Activated CD4-positive, alpha-beta memory T cell treated with anti-CD3 and anti-CD28 coated beads, Interleukin-2, amount 10 ng/mL, durations not matched to agents 7 days and 5 days (primary cell): ENCODE data around the gene DIAPH1. TPM values are rescaled to one million over a fixed set of nuclear protein-coding genes. Genes with fewer than 3 reads are reported as not detected.

Source experiments
- CTCF ChIA-PET: fragments of 350-600 bp; sonication (Branson Sonifier 250); formaldehyde crosslinking; loops from one replicate; lab custom pipeline; 2021; ENCODE audit warnings: antibody characterized with exemption, inconsistent platforms; lab: Charles Lee
- POLR2A ChIA-PET: fragments of 350-600 bp; sonication (Branson Sonifier 250); formaldehyde crosslinking; loops from one replicate; lab custom pipeline; 2021; ENCODE audit warnings: antibody characterized with exemption; lab: Charles Lee
- DNase-seq: peaks from one replicate; pipeline ENCODE4 v3.0.0-alpha.2; 2020
- H3K27ac Mint-ChIP-seq: one replicate; pipeline ENCODE4 v1.8.0; 2021; ENCODE audit warnings: mild to moderate bottlenecking, mixed read lengths
- H3K27me3 Mint-ChIP-seq: one replicate; pipeline ENCODE4 v1.8.0; 2021; ENCODE audit warnings: mixed read lengths
- H3K36me3 Mint-ChIP-seq: one replicate; pipeline ENCODE4 v1.8.0; 2021; ENCODE audit warnings: low read depth, mixed read lengths
- H3K4me1 Mint-ChIP-seq: one replicate; pipeline ENCODE4 v1.8.0; 2021; ENCODE audit warnings: mixed read lengths
- H3K4me3 Mint-ChIP-seq: one replicate; pipeline ENCODE4 v1.8.0; 2021; ENCODE audit warnings: mild to moderate bottlenecking, mixed read lengths
- H3K9me3 Mint-ChIP-seq: one replicate; pipeline ENCODE4 v1.8.0; 2021; ENCODE audit warnings: mixed read lengths
- total RNA-seq, 2 experiments: library from RNA; stranded (reverse); gene quantifications; one replicate each; pipeline ENCODE4 v1.2.3, GENCODE V29; 2021

Gene DIAPH1
- total RNA-seq, 2 experiments from 2014 or later, result 317 to 323 TPM

GRCh38 chr5:141508798-141509611 is 109.8 kb downstream of the DIAPH1 start:
- POLR2A ChIA-PET, result interaction anchor here (0.7 to 1.4 kb wide), 4 partner anchors 13 to 189 kb away, joined by 3 to 6 read pairs (median 4); partner anchors contain the start of gene TAF7
- Mint-ChIP-seq H3K9me3 (no peaks in the 10 kb centered on the region), H3K36me3 (peaks cover 10% of the 10 kb centered on the region), H3K27ac (no peak overlapping the region), H3K4me1 (peaks cover 17% of the 10 kb centered on the region), H3K27me3 (no peaks in the 10 kb centered on the region), H3K4me3 (no peak overlapping the region)
- no peak for DNase-seq
- CTCF ChIA-PET, result interaction anchor here (0.5 to 4.9 kb wide), 2 partner anchors 15 to 39 kb away, joined by 4 to 57 read pairs; no protein-coding TSS in a partner anchor

GRCh38 chr5:141508440-141508797 is 110.4 kb downstream of the DIAPH1 start:
- POLR2A ChIA-PET, result interaction anchor here (0.7 to 1.3 kb wide), 2 partner anchors 13 to 15 kb away, joined by 3 to 6 read pairs; no protein-coding TSS in a partner anchor
- Mint-ChIP-seq H3K27ac (no peak overlapping the region), H3K36me3 (peaks cover 5% of the 10 kb centered on the region), H3K4me1 (peaks cover 11% of the 10 kb centered on the region), H3K27me3 (no peaks in the 10 kb centered on the region), H3K4me3 (no peak overlapping the region), H3K9me3 (no peaks in the 10 kb centered on the region)
- DNase-seq, result no peak
- CTCF ChIA-PET, result interaction anchor here (0.5 to 1.0 kb wide), 2 partner anchors 14 to 39 kb away, joined by 3 to 4 read pairs; no protein-coding TSS in a partner anchor

- no peak for DNase-seq
- no peaks in the 10 kb centered on the region for H3K9me3 Mint-ChIP-seq
- ChIA-PET CTCF (interaction anchor here (0.9 to 1.4 kb wide), 4 partner anchors 15 to 95 kb away, joined by 3 to 6 read pairs (median 4); partner anchors contain the start of genes PCDHGA10 and PCDHGA12), POLR2A (interaction anchor here (1.1 kb wide), 1 partner anchor 14 kb away, joined by 4 read pairs; no protein-coding TSS in a partner anchor)
- H3K4me3 Mint-ChIP-seq, result no peak overlapping the region
- H3K27ac Mint-ChIP-seq, result no peak overlapping the region
- H3K27me3 Mint-ChIP-seq, result no peaks in the 10 kb centered on the region
- H3K36me3 Mint-ChIP-seq, result no peaks in the 10 kb centered on the region
- peaks cover 4% of the 10 kb centered on the region for H3K4me1 Mint-ChIP-seq
Observed at GRCh38 chr5:141507387-141508091, 111.3 kb downstream of the DIAPH1 start.

- H3K4me3 Mint-ChIP-seq, result no peak overlapping the region
- no peaks in the 10 kb centered on the region for H3K36me3 Mint-ChIP-seq
- no peaks in the 10 kb centered on the region for H3K27me3 Mint-ChIP-seq
- CTCF ChIA-PET, result interaction anchor here (0.9 to 1.4 kb wide), 3 partner anchors 29 to 94 kb away, joined by 3 to 6 read pairs (median 4); partner anchors contain the start of genes PCDHGA10 and PCDHGA12
- peaks cover 1% of the 10 kb centered on the region for H3K4me1 Mint-ChIP-seq
- POLR2A ChIA-PET, result interaction anchor here (1.1 kb wide), 1 partner anchor 13 kb away, joined by 4 read pairs; no protein-coding TSS in a partner anchor
- H3K9me3 Mint-ChIP-seq, result no peaks in the 10 kb centered on the region
- H3K27ac Mint-ChIP-seq, result no peak overlapping the region
- no peak for DNase-seq
Observed at GRCh38 chr5:141506381-141507155, 112.2 kb downstream of the DIAPH1 start.

- Mint-ChIP-seq H3K4me1 (no peaks in the 10 kb centered on the region), H3K27ac (no peak overlapping the region), H3K4me3 (no peak overlapping the region), H3K9me3 (no peaks in the 10 kb centered on the region), H3K36me3 (no peaks in the 10 kb centered on the region), H3K27me3 (no peaks in the 10 kb centered on the region)
- CTCF ChIA-PET, result no interaction called here
- no peak for DNase-seq
- POLR2A ChIA-PET, result interaction anchor here (0.6 kb wide), 1 partner anchor 62 kb away, joined by 3 read pairs; no protein-coding TSS in a partner anchor
Observed at GRCh38 chr5:141504216-141504615, 114.6 kb downstream of the DIAPH1 start.

GRCh38 chr5:141503681-141504080 is 115.1 kb downstream of the DIAPH1 start:
- no peaks in the 10 kb centered on the region for H3K27me3 Mint-ChIP-seq
- CTCF ChIA-PET, result interaction anchor here (0.6 to 0.9 kb wide), 2 partner anchors 8 to 192 kb away, joined by 3 read pairs; no protein-coding TSS in a partner anchor
- H3K4me3 Mint-ChIP-seq, result no peak overlapping the region
- no peaks in the 10 kb centered on the region for H3K4me1 Mint-ChIP-seq
- DNase-seq, result no peak
- H3K27ac Mint-ChIP-seq, result no peak overlapping the region
- no peaks in the 10 kb centered on the region for H3K36me3 Mint-ChIP-seq
- no peaks in the 10 kb centered on the region for H3K9me3 Mint-ChIP-seq
- POLR2A ChIA-PET, result no interaction called here

- Mint-ChIP-seq H3K36me3 (no peaks in the 10 kb centered on the region), H3K4me1 (no peaks in the 10 kb centered on the region), H3K4me3 (no peak overlapping the region), H3K9me3 (no peaks in the 10 kb centered on the region), H3K27ac (no peak overlapping the region), H3K27me3 (peaks cover 4% of the 10 kb centered on the region)
- CTCF ChIA-PET, result no interaction called here
- DNase-seq, result no peak
- POLR2A ChIA-PET, result interaction anchor here (0.5 kb wide), 1 partner anchor 1832 kb away, joined by 3 read pairs; no protein-coding TSS in a partner anchor
Observed at GRCh38 chr5:141501761-141502160, 117.0 kb downstream of the DIAPH1 start.

GRCh38 chr5:141496038-141496437 is 122.8 kb downstream of the DIAPH1 start:
- ChIA-PET CTCF (no interaction called here), POLR2A (no interaction called here)
- Mint-ChIP-seq H3K36me3 (no peaks in the 10 kb centered on the region), H3K27ac (no peak overlapping the region), H3K27me3 (peaks cover 55% of the 10 kb centered on the region), H3K9me3 (no peaks in the 10 kb centered on the region), H3K4me1 (peaks cover 8% of the 10 kb centered on the region), H3K4me3 (no peak overlapping the region)
- DNase-seq, result no peak

GRCh38 chr5:141495453-141495811 is 123.4 kb downstream of the DIAPH1 start:
- H3K4me3 Mint-ChIP-seq, result no peak overlapping the region
- H3K36me3 Mint-ChIP-seq, result no peaks in the 10 kb centered on the region
- H3K27me3 Mint-ChIP-seq, result peaks cover 61% of the 10 kb centered on the region
- no peak overlapping the region for H3K27ac Mint-ChIP-seq
- CTCF ChIA-PET, result no interaction called here
- no peaks in the 10 kb centered on the region for H3K9me3 Mint-ChIP-seq
- no peak for DNase-seq
- POLR2A ChIA-PET, result no interaction called here
- peaks cover 8% of the 10 kb centered on the region for H3K4me1 Mint-ChIP-seq

- Mint-ChIP-seq H3K4me3 (no peak overlapping the region), H3K36me3 (no peaks in the 10 kb centered on the region), H3K9me3 (no peaks in the 10 kb centered on the region), H3K27ac (no peak overlapping the region), H3K27me3 (peaks cover 66% of the 10 kb centered on the region), H3K4me1 (peaks cover 8% of the 10 kb centered on the region)
- DNase-seq, result no peak
- POLR2A ChIA-PET, result interaction anchor here (0.6 kb wide), 1 partner anchor 749 kb away, joined by 3 read pairs; no protein-coding TSS in a partner anchor
- CTCF ChIA-PET, result no interaction called here
Observed at GRCh38 chr5:141494761-141495452, 123.9 kb downstream of the DIAPH1 start.

GRCh38 chr5:141493500-141494422 is 125.0 kb downstream of the DIAPH1 start:
- Mint-ChIP-seq H3K36me3 (no peaks in the 10 kb centered on the region), H3K27me3 (peaks cover 73% of the 10 kb centered on the region), H3K9me3 (no peaks in the 10 kb centered on the region), H3K27ac (no peak overlapping the region), H3K4me3 (no peak overlapping the region), H3K4me1 (peaks cover 8% of the 10 kb centered on the region)
- ChIA-PET CTCF (interaction anchor here (0.7 to 2.0 kb wide), 4 partner anchors 19 to 124 kb away, joined by 3 to 11 read pairs (median 3); partner anchors contain the start of gene PCDHGB3), POLR2A (interaction anchor here (0.8 to 1.7 kb wide), 4 partner anchors 13 to 174 kb away, joined by 3 to 4 read pairs (median 4); partner anchors contain the start of gene PCDHGC3)
- no peak for DNase-seq
